DLD1 (cell line): ENCODE data around the gene CAMK2B.

Source experiments
- in situ Hi-C: cut with HindIII; loops from 2 replicates; pipeline ENCODE4 v1.10.0; 2017; ENCODE audit warnings: low sequenced_read_pairs

CAMK2B gene

DNA sequence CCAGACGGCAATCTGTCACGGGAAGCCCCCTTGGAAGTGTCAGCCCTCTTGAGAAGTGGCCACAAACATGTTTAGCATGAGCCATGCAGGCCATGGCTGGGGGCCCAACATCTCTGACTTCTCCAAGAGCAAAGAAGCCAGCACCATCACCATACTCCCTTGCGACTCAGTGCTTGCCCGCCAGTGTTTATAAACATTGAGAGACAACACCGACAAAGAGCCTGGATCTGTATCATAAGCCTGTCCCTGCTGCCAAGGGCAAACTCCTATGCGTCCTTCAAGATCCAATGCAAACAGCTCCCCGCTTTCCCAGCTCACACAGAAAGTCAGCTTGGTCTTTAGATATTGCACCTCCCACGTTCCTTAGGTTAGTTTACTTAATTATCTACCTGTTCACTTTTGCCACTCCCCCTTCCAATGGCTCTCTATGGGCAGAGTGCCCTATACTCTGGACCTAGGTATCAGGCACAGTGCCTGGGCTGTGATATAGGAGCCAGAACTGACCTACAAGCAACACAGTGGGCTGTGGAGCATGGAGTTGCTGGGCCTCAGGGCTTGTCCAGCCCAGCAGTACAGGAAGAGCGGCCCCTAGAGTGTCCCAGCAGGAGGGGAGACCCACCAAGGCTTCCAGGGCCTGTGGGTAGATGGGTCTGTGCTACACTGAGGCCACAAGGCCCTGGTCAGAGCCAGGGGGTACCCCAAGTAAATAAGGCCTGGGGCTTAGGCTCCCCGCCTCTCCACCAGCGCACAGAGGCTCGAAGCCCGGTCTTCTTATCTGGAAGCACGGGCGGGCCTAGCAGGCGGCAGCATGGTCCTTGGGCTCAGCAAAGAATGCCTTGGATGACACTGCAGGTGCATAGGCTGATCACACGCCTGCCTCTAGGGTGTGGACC lies 37.7 kb downstream of the CAMK2B start:
- in situ Hi-C loops = no loop called here

DNA sequence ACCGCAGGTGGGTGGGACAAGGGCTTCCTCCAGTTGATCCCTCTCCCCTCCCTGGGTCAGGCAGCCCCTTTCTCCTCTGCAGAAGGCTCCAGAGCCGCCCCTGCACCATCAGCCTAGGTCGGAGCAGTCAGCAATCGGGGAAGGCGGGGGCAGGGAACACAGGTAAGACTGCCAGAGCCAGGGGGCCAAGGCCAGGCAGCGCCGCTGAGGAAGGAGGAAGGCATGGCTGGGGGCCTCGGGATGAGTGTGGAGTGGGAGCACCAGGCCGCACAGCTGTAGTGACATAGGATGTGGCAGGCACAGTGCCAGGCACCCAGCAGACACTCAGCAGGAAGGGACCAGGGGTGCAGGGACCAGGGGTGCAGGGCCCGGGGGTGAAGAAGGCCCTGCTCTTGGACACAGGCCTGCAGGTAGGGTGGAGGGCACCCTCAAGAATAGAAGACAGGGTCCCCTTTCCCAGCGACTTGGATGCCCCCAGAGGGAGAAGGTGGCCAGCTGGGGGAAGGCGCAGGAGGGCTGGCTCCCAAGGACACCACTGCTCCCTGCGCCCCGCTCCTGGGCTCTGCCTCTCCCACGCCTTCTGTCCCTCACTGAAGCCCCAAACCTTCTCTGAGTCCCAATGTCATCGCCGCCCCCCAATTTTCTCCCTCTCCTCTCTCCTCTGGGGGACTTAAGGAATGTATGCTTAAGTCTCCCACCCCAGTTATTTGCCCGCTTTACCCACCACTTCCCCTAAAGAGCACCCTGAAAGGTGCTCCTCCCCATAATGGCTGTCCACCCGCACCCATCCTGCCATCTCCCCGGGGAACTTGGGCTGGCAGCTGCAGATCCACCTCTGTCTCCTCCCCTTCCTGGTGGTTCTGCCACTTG lies 38.5 kb downstream of the CAMK2B start:
- in situ Hi-C loops = no loop called here

- in situ Hi-C loops = no loop called here
Measured at GRCh38 chr7:44286182-44286617, 39.2 kb downstream of the CAMK2B start.

GRCh38 chr7:44285561-44285960 lies 39.8 kb downstream of the CAMK2B start:
- in situ Hi-C loops = no loop called here

DNA sequence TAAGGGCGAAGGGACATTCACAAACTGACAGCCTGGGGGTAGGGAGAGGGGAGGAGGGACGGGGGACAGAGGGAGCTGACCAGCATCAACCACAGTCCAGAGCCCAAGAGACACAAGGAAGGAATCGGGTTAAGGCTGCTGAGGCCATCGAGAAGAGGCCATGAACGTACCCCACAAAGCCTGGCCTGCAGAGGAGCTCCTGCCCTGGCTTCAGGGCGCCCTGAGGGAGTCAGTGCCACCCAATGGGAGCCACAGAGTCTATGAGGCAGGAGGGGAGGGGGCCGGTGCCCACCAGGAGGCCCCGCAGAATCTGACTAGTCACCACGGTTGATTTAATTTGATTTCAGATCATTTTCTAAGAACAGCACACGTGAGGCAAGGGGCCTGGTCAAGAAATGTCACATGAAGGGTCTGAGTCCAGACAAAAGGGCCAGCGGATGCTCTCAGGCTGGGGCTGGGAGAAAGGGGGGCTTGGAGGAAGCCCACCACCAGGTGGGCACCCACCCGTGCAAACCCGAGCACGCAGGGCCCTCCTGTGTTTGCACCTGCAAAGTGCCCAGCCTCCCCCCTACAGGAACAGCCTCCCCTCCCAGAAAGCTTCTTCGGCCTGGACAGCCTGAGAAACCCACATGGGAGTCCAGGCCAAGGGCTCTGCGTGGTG lies 40.4 kb downstream of the CAMK2B start:
- in situ Hi-C loops = no loop called here

DNA sequence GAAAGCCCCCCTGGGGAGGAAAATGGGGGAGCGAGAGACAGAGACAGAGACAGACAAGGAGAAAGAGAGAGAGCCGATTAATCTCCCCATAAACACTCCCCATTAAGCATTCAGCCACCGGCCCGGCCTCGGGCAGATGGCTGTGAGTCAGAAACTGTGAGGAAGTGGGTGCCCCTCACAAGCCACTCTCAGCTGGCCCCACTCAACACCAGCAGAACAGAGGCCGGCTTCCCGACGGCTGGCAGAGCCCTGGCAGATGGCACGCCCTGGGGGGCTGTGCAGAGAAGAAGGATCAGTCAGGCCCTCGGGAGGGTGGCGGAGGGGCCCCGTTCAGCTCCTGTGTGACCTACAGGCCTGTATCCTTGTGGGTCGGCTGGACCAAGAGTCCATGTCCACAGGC lies 41.2 kb downstream of the CAMK2B start:
- in situ Hi-C loops = no loop called here

DNA sequence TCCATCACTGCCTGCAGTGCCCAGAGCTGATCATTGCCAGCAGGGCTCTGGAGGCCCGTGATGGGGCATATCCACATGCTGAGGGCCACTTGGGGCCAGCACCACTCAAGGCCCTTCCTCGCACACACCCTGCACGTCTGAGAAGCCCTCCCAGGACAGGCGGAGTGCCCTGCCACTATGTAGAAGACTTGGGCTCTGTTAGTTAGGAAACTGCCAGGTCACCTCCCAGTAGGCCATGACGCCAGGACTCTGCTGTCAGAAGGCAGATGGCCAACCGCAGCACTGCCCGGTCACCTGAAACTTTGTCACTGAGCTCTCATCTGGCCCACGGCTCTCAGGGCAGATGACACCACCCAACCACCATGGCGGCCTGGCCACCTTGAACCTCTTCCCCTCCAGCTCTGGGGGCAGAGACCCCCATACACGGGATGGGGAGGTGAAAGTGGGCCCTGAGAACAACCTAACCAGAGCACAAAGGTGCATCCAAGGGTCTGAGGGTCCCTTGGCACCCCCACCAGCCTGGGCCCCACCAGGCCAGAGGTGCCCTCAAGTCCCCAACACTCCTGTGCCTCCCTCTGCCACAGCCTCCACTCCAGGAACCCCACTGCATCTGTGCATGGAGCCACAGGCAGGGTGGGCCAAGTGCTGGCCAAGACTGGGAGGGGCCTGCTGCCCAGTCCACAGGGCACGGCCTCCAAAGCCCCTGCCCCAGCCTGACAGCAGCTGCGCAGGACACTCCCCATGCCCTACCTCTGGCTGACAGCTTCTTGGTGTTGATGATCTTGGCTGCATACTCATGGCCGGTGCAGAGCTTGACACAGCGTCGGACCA lies 41.8 kb downstream of the CAMK2B start:
- in situ Hi-C loops = no loop called here

DNA sequence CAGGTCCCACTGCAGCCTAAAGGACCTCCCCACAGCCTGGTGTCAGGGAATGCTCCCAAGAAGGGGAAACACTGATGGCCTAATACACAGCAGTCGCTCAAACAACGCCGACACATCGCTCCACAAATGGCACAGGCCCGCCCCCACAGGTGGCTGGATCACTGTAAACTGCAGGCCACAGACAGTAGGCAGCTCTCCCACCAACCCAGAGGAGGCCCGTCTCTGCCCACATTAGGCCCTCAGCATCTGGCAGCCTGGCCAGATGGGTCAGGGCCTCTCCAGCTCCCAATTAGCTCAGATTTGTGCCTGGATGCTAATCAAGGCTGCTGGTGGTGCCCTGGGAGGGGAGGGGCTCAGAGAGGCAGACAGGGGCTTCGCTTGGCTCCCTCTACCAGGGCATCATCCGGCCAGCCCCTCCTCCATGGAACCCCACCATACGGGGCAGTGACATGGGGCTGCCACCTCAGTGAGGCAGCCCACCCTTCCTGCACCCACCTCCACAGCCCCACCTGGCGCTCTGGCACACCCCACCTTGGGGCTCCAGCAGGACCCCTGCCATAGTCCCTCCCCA lies 42.7 kb downstream of the CAMK2B start:
- in situ Hi-C loops = no loop called here

- in situ Hi-C loops = no loop called here
Measured at GRCh38 chr7:44281811-44282600, 43.4 kb downstream of the CAMK2B start.

GRCh38 chr7:44280993-44281721 lies 44.2 kb downstream of the CAMK2B start:
- in situ Hi-C loops = no loop called here

- in situ Hi-C loops = no loop called here
Measured at GRCh38 chr7:44280636-44280992, 44.8 kb downstream of the CAMK2B start.

GRCh38 chr7:44279731-44280505 lies 45.5 kb downstream of the CAMK2B start:
- in situ Hi-C loops = no loop called here

- in situ Hi-C loops = no loop called here
Measured at GRCh38 chr7:44279286-44279685, 46.1 kb downstream of the CAMK2B start.

DNA sequence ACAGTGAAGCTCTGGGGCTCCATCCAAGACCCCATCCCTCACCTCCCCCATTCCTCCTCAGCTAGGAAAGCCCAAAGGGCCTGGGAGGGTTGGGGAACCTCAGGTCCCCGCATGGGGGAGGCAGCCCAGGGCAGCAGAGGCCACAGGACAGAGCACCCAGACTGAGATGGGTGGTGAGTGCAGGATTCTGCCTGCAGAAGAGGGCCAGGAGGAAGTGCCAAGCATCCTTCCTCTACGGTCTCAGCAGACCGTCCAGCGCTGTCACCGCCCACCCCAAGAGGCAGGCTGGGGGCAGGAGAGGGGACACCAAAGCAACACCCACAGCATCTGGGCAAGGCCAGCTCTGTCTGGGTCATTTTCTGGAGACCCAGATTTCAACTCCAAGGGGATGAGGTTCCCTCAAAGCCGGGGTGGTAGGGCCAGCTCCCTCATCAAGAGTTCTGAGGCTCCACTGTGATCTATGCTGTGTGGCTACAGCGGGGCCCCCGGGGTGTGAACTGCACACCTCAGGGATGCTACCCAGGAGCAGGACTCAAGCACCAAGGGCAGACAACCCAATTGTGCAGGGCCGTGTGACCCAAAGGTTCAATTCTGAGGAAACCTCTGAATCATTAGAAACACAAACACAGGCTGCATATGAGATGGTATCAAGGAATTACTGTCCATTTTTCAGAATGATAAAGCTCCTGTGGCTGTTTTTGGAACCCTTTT lies 46.8 kb downstream of the CAMK2B start:
- in situ Hi-C loops = no loop called here

GRCh38 chr7:44277851-44278250 lies 47.5 kb downstream of the CAMK2B start:
- in situ Hi-C loops = no loop called here

DNA sequence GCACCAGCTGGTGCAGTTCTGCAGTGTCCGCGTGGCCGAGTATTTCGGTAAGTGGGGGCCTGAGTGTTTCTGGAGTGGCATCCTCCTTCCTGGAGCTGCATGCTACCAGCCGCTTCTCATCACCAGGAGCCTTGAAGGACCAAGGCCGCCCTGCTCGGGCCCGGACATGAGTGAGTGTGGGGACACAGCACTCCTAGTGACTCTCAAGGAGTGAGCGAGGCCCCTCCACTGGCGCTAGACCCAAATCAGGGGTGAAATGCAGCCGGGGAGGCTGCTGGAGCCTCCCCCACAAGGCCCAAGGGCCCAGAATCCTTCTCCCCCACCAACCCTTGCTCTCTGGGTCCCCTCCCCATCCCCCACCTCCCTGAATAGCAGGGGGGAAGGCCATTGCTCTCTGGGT lies 48.0 kb downstream of the CAMK2B start:
- in situ Hi-C loops = no loop called here

DNA sequence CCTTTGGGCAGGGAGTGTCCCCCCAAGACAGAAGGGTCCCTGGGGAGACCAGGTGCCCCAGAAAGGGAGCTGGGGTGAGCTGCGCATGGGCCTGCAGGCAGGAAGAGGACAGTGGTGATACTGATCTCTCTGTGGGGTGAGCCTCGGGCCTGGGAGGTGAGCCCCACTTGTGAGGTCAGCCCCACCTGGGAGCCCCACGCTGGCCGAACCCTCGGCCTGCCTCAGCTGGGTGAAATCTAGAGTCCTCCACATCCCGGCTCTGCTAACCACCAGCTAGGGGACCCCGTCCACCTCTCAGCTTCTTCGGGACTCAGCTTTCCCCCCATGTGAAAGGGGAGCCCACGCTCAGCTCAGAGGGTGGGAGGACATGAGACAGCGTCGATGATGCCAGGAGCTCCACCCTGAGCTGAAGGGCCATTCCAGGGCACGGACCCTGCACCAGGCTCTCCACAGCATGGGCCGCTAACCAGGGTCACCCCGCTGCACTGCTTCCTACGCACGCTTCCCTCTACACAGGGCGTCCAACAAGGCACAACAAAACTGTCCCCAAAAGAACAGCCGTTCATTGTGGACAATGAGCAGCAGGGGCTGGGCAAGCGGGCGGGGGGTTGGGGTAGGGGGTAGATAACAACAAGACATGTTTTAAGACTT lies 48.7 kb downstream of the CAMK2B start:
- in situ Hi-C loops = no loop called here
